H1 (cell line): ENCODE data around the gene VAV2. TPM values are rescaled to one million over a fixed set of nuclear protein-coding genes. Genes with fewer than 3 reads are reported as not detected.

ENCODE experiments used
- CTCF ChIA-PET: fragments of 300-600 bp; sonication (Branson Sonifier 250); formaldehyde crosslinking; loops from one replicate; lab custom pipeline; 2021; ENCODE audit not compliant: partially characterized antibody; lab: Charles Lee
- POLR2A ChIA-PET: fragments of 300-600 bp; sonication (Branson Sonifier 250); formaldehyde crosslinking; loops from one replicate; lab custom pipeline; 2021; ENCODE audit warnings: inconsistent platforms; ENCODE audit not compliant: partially characterized antibody; lab: Charles Lee
- DNase-seq, 2 experiments: peaks; one replicate each; pipeline versions ENCODE4 v3.0.0 to v3.0.0-alpha.2; 2010 to 2022; ENCODE audit warnings: low spot score in 2 of 2, low read depth in 1 of 2, mixed read lengths in 1 of 2
- FAIRE-seq: peaks from 2 replicates; lab custom pipeline; 2011; peaks lifted over from hg19 to GRCh38; lab: Jason Lieb, UNC
- H2AFZ ChIP-seq: 2 replicates; pipeline ENCODE4 v1.8.1; 2012; ENCODE audit warnings: low read length, inconsistent platforms
- H2AK5ac ChIP-seq: 2 replicates; pipeline ENCODE4 v1.6.1; 2013; ENCODE audit warnings: low read depth, low read length
- H2BK120ac ChIP-seq: replicated peaks from 2 replicates; pipeline ENCODE3; 2013; ENCODE audit warnings: low read depth, low read length, inconsistent platforms
- H2BK12ac ChIP-seq: 2 replicates; pipeline ENCODE4 v1.6.1; 2013; ENCODE audit warnings: low read depth, low read length
- H2BK15ac ChIP-seq: 2 replicates; pipeline ENCODE4 v1.6.1; 2013; ENCODE audit warnings: low read length
- H2BK20ac ChIP-seq: 2 replicates; pipeline ENCODE4 v1.6.1; 2013; ENCODE audit warnings: low read length
- H2BK5ac ChIP-seq: 2 replicates; pipeline ENCODE4 v1.6.1; 2013; ENCODE audit warnings: low read depth, low read length
- H3K14ac ChIP-seq: 2 replicates; pipeline ENCODE4 v1.6.1; 2013; ENCODE audit warnings: inconsistent platforms; ENCODE audit not compliant: insufficient read length
- H3K18ac ChIP-seq: 2 replicates; pipeline ENCODE4 v1.6.1; 2013; ENCODE audit warnings: low read length; ENCODE audit errors: extremely low read depth
- H3K23ac ChIP-seq: 2 replicates; pipeline ENCODE4 v1.6.1; 2013; ENCODE audit warnings: inconsistent platforms; ENCODE audit not compliant: insufficient read length
- H3K23me2 ChIP-seq: 2 replicates; pipeline ENCODE4 v1.6.1; 2013; ENCODE audit warnings: low read depth, low read length
- H3K27ac ChIP-seq: 2 replicates; pipeline ENCODE4 v1.6.1; 2011; ENCODE audit warnings: low read depth, low read length, inconsistent platforms
- H3K27me3 ChIP-seq, 4 experiments: replicated peaks in 1 of 4; 1 replicate in 1 of 4; 2 replicates in 3 of 4; pipeline versions ENCODE4 v1.6.1 to v1.8.1; 2011 to 2013; ENCODE audit warnings: low read length in 3 of 4, mild to moderate bottlenecking in 3 of 4, inconsistent platforms in 2 of 4, mixed read lengths in 2 of 4, moderate library complexity in 1 of 4; ENCODE audit not compliant: control insufficient read depth in 3 of 4, insufficient read depth in 3 of 4; ENCODE audit errors: extremely low read depth in 1 of 4
- H3K36me3 ChIP-seq, 4 experiments: 2 replicates each; pipeline versions ENCODE4 v1.6.1 to v1.8.1; 2011 to 2013; ENCODE audit warnings: mild to moderate bottlenecking in 4 of 4, low read length in 3 of 4, moderate library complexity in 2 of 4, control low read depth in 1 of 4, inconsistent platforms in 1 of 4; ENCODE audit not compliant: insufficient read depth in 4 of 4, control insufficient read depth in 2 of 4
- H3K4ac ChIP-seq: replicated peaks from 2 replicates; pipeline ENCODE3; 2013; ENCODE audit warnings: low read length, low read depth, mixed read lengths, inconsistent platforms; ENCODE audit not compliant: insufficient read length
- H3K4me1 ChIP-seq, 4 experiments: replicated peaks in 1 of 4; 1 replicate in 1 of 4; 2 replicates in 3 of 4; pipeline versions ENCODE4 v1.6.1 to v1.8.1; 2011 to 2013; ENCODE audit warnings: low read length in 3 of 4, inconsistent platforms in 2 of 4, mixed read lengths in 1 of 4; ENCODE audit not compliant: insufficient read depth in 4 of 4, control insufficient read depth in 3 of 4
- H3K4me2 ChIP-seq, 2 experiments: 2 replicates each; pipeline versions ENCODE4 v1.6.1 to v1.8.1; 2011 to 2013; ENCODE audit warnings: low read depth in 2 of 2, low read length in 2 of 2, control low read depth in 1 of 2, inconsistent platforms in 1 of 2, mild to moderate bottlenecking in 1 of 2; ENCODE audit not compliant: insufficient read depth in 1 of 2
- H3K4me3 ChIP-seq, 4 experiments: fragments of 200-600, 300-600 bp in 1 of 4; sonication (generic), shearing (Covaris generic), sonication (Bioruptor Twin) in 1 of 4; 2 replicates each; pipeline versions ENCODE4 v1.5.1 to v1.8.1; 2011 to 2016; ENCODE audit warnings: low read length in 4 of 4, low read depth in 3 of 4, control low read depth in 2 of 4, inconsistent platforms in 2 of 4, mild to moderate bottlenecking in 2 of 4, mixed read lengths in 1 of 4, moderate library complexity in 1 of 4; ENCODE audit not compliant: insufficient read depth in 2 of 4; ENCODE audit errors: extremely low read depth in 1 of 4
- H3K56ac ChIP-seq: replicated peaks from 2 replicates; pipeline ENCODE3; 2013; ENCODE audit warnings: low read depth, mild to moderate bottlenecking, mixed read lengths, low read length, inconsistent platforms; ENCODE audit not compliant: insufficient read length
- H3K79me1 ChIP-seq: 2 replicates; pipeline ENCODE4 v1.6.1; 2013; ENCODE audit warnings: low read depth, low read length, control low read depth
- H3K79me2 ChIP-seq, 2 experiments: 2 replicates each; pipeline versions ENCODE4 v1.6.1 to v1.8.1; 2012 to 2013; ENCODE audit warnings: low read length in 2 of 2, mild to moderate bottlenecking in 2 of 2, inconsistent platforms in 1 of 2; ENCODE audit not compliant: insufficient read depth in 2 of 2, control insufficient read depth in 1 of 2
- H3K9ac ChIP-seq, 4 experiments: replicated peaks in 1 of 4; 1 replicate in 1 of 4; 2 replicates in 3 of 4; pipeline versions ENCODE4 v1.6.1 to v1.8.1; 2011 to 2013; ENCODE audit warnings: low read depth in 3 of 4, low read length in 3 of 4, control low read depth in 2 of 4, mild to moderate bottlenecking in 2 of 4, moderate library complexity in 2 of 4, inconsistent platforms in 1 of 4; ENCODE audit errors: extremely low read depth in 1 of 4
- H3K9me3 ChIP-seq, 2 experiments: 2 replicates each; pipeline versions ENCODE4 v1.6.1 to v1.8.1; 2012 to 2013; ENCODE audit warnings: mild to moderate bottlenecking in 2 of 2, moderate library complexity in 2 of 2, control low read depth in 1 of 2, inconsistent platforms in 1 of 2, low read depth in 1 of 2, low read length in 1 of 2, mixed read lengths in 1 of 2; ENCODE audit not compliant: insufficient read depth in 2 of 2
- H4K20me1 ChIP-seq, 2 experiments: replicated peaks in 1 of 2; 2 replicates each; pipeline versions ENCODE3 to v1.8.1; 2011 to 2013; ENCODE audit warnings: inconsistent platforms in 2 of 2, low read length in 2 of 2, mild to moderate bottlenecking in 1 of 2; ENCODE audit not compliant: insufficient read depth in 2 of 2, control insufficient read depth in 1 of 2
- H4K5ac ChIP-seq: 2 replicates; pipeline ENCODE4 v1.6.1; 2013; ENCODE audit warnings: low read length, low read depth, mixed read lengths, inconsistent platforms; ENCODE audit not compliant: insufficient read length
- H4K8ac ChIP-seq: 2 replicates; pipeline ENCODE4 v1.8.0; 2013; ENCODE audit warnings: mild to moderate bottlenecking, moderate library complexity, low read length, inconsistent platforms; ENCODE audit not compliant: insufficient read depth; ENCODE audit errors: extremely low read depth
- H4K91ac ChIP-seq: replicated peaks from 2 replicates; pipeline ENCODE3; 2013; ENCODE audit warnings: low read length, mixed read lengths, inconsistent platforms; ENCODE audit not compliant: insufficient read length
- ATF3 ChIP-seq: IDR thresholded peaks from 2 replicates; pipeline ENCODE4 v1.6.1; 2011; ENCODE audit warnings: low read depth, mild to moderate bottlenecking, low read length; ENCODE audit not compliant: insufficient read depth
- BACH1 ChIP-seq: IDR thresholded peaks from 2 replicates; pipeline ENCODE4 v1.6.1; 2012; ENCODE audit warnings: low read length, improper control_type of control experiment
- CHD1 ChIP-seq: IDR thresholded peaks from 2 replicates; pipeline ENCODE4 v1.6.1; 2012; ENCODE audit warnings: low read depth, low read length, improper control_type of control experiment
- HDAC6 ChIP-seq: IDR thresholded peaks from one replicate; pipeline ENCODE4 v1.7.1; 2012; ENCODE audit warnings: low read depth, mild to moderate bottlenecking, inconsistent platforms, low read length, moderate library complexity
- RFX5 ChIP-seq: IDR thresholded peaks from 2 replicates; pipeline ENCODE4 v1.6.1; 2011; ENCODE audit warnings: low read depth, low read length, improper control_type of control experiment, borderline replicate concordance
- SIX5 ChIP-seq: IDR thresholded peaks from 2 replicates; pipeline ENCODE4 v1.6.1; 2011; ENCODE audit warnings: mild to moderate bottlenecking, low read depth, low read length
- SRF ChIP-seq: IDR thresholded peaks from 2 replicates; pipeline ENCODE4 v1.6.1; 2011; ENCODE audit warnings: mild to moderate bottlenecking, low read depth, low read length, moderate library complexity
- TBP ChIP-seq: IDR thresholded peaks from 2 replicates; pipeline ENCODE4 v1.6.1; 2011; ENCODE audit warnings: low read depth, low read length, improper control_type of control experiment
- TCF12 ChIP-seq: IDR thresholded peaks from 2 replicates; pipeline ENCODE4 v1.6.1; 2011; ENCODE audit warnings: low read depth, mild to moderate bottlenecking, low read length
- YY1 ChIP-seq: IDR thresholded peaks from 2 replicates; pipeline ENCODE4 v1.6.1; 2011; ENCODE audit warnings: low read depth, mild to moderate bottlenecking, low read length
- WGBS, 2 experiments: shearing (Covaris generic) in 1 of 2; methylation state at CpG; one replicate each; pipeline versions ENCODE4 v1.1.6 to v1.1.7; 2013 to 2015; ENCODE audit warnings: low lambda C conversion rate in 2 of 2, mixed read lengths in 2 of 2, inconsistent platforms in 1 of 2, low coverage in 1 of 2, missing lambda C conversion rate in 1 of 2; ENCODE audit not compliant: insufficient replicate concordance in 2 of 2, insufficient coverage in 1 of 2, insufficient read length in 1 of 2; ENCODE audit errors: extremely low coverage in 1 of 2, missing lambda C conversion rate in 1 of 2; 5-methylcytosine and 5-hydroxymethylcytosine counted together
- polyA plus RNA-seq, 7 experiments: library from polyadenylated mRNA; depleted of rRNA in 3 of 7; stranded (reverse) in 5 of 7; unstranded in 2 of 7; fragments of >200 nt in 5 of 7; fragments of 200-250 nt in 2 of 7; gene quantifications; 1 replicate in 5 of 7; 2 replicates in 1 of 7; 4 replicates in 1 of 7; pipeline versions ENCODE4 v1.2.1 to v1.2.3, GENCODE V29; 2011 to 2013; ENCODE audit warnings: missing spikeins in 2 of 7, mixed read lengths in 2 of 7
- total RNA-seq: library from RNA; stranded (reverse); fragmentation: NEBNext Ultra II Directional; extraction: Animal tissue kit (Norgen Biotek cat#: 25700); gene quantifications from 2 replicates; pipeline ENCODE4 v1.2.1, GENCODE V29; 2021

The VAV2 gene
- total and polyA plus RNA-seq, 2 of the 8 experiments (the other 6 are each of a cell fraction or from before 2014, with no cell fraction given), result 13.6 to 37.6 TPM

GRCh38 chr9:133906218-133906617 lies 85.9 kb downstream of the VAV2 start:
- H3K36me3 ChIP-seq, result no peaks in the 10 kb centered on the region
- H4K20me1 ChIP-seq, result peaks cover 6 to 9% of the 10 kb centered on the region in 2 experiments
- no peak overlapping the region for H3K27ac ChIP-seq
- POLR2A ChIA-PET, result no interaction called here
- H3K14ac ChIP-seq, result no peak overlapping the region
- CTCF ChIA-PET, result interaction anchor here (0.6 to 1.2 kb wide), 3 partner anchors 13 to 251 kb away, joined by 3 read pairs; no protein-coding TSS in a partner anchor
- no peak overlapping the region for H4K5ac ChIP-seq
- H3K23me2 ChIP-seq, result no peaks in the 10 kb centered on the region
- H3K23ac ChIP-seq, result no peak overlapping the region
- H3K9ac ChIP-seq, result no peak overlapping the region
- no peaks in the 10 kb centered on the region for H3K9me3 ChIP-seq
- H3K27me3 ChIP-seq, result no peaks in the 10 kb centered on the region
- no peak overlapping the region; the same call in 1 of the 2 replicates for H2BK5ac ChIP-seq
- no peak overlapping the region for H3K56ac ChIP-seq
- H3K18ac ChIP-seq, result no peak overlapping the region
- WGBS, 2 experiments, result 80% methylated on average over 13 of the region's 13 CpGs; no CpG with 5 or more reads in 1 of the 2 experiments
- H2AK5ac ChIP-seq, result no peak overlapping the region
- no peak overlapping the region for H4K8ac ChIP-seq
- no peak overlapping the region for H4K91ac ChIP-seq
- H2AFZ ChIP-seq, result no peak overlapping the region
- H3K79me2 ChIP-seq, result peaks cover 0 to 56% of the 10 kb centered on the region in 2 experiments; a peak in 2 of 4 replicates
- no peak for TF ChIP-seq RFX5
- TF ChIP-seq BACH1, result no peak
- no peak for TF ChIP-seq CHD1
- TF ChIP-seq SRF, result no peak
- no peak for TF ChIP-seq TCF12
- no peak for TF ChIP-seq SIX5
- TF ChIP-seq ATF3, result no peak
- TF ChIP-seq YY1, result no peak
- TF ChIP-seq HDAC6, result no peak
- no peak for TF ChIP-seq TBP
- no peak overlapping the region for H3K4me2 ChIP-seq
- H2BK12ac ChIP-seq, result no peak overlapping the region
- DNase-seq (no peak), FAIRE-seq (no peak)
- H2BK20ac ChIP-seq, result no peak overlapping the region
- no peak overlapping the region for H3K4ac ChIP-seq
- H3K4me3 ChIP-seq, result no peak overlapping the region
- H3K4me1 ChIP-seq, result no peaks in the 10 kb centered on the region; a peak in 2 of 7 replicates
- H2BK120ac ChIP-seq, result no peak overlapping the region
- H3K79me1 ChIP-seq, result peaks cover 20% of the 10 kb centered on the region
- no peak overlapping the region for H2BK15ac ChIP-seq
